ENCODE results near the gene RABL2B.
"Not testable (repeated sequence)": the region's sequence is repeated elsewhere in the genome, so short reads cannot be mapped to it uniquely, and the experiment has no call there.

Gene RABL2B

DNA sequence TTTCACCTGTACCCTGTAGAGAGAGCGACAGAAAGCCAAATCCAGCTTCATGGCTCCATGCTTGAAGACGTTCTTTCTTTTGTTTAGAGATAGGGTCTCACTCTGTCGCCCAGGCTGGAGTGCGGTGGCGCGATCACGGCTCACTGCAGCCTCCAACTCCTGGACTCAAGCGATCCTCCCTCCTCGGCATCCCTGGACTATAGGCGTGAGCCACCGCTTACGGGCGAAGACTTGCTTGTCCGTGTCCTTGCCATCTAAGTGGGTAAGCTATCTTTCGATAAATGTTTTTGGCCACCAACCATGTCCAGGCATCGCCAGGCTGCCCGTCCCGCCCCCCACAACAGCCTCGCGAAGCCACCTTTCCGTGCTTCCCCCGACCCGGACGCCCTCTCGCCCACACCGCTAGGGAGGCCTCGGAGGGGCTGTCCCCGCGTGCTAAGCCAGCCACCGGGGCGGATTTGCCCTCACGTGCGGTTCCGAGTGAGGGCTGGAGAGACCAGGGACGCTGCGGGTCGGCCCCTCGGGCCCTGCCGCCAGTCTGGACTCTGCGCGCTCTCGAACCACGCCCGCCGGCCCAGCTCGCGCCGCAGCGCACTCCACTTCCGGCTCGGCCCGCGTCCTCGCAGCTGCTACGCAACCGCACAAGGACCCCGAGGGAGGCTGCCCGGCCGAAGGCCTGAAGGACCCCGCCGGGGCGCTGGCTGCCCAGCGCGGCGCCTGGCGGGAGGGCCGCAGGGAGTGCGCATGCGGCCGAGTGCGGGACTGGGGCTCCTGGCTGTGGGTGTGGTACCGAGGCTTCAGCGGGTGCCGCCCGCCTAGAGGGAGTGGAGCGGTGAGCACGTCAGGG lies at the start of gene RABL2B:
Gene RABL2B, minus strand, starts transcription at position 604 of the 847 bp plus-strand sequence. CDS start 1,342 bp downstream, outside the sequence.
- peak; percentile 63 for DNase-seq (ENCODE audit: low read depth)

DNA sequence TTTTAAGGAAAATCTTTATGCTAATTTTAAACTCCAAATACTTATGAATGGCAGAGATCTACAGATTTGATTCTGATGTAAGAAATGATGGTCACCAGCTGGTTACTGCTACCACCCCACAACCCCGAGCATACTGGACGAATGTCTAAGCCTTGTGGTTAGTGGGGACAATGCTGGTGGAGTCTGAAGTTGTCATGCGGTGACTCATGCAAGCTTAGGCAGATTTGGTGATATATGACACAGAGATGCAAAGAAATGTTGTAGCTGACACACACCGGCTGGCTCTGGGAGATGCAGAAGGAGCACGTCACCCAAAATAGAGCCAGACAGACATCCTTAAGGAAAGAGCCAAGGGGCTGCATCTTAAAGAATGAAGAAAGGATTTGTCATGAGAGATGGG lies 3.5 kb upstream of the RABL2B start:
- DNase-seq (ENCODE audit: low read depth): not testable (repeated sequence)

More for the DNA sequence above, at the start of gene RABL2B:
- H3K4me3 ChIP-seq (ENCODE audit: low read depth, low read length): peak within 1 kb of the TSS; percentile 60

DNA sequence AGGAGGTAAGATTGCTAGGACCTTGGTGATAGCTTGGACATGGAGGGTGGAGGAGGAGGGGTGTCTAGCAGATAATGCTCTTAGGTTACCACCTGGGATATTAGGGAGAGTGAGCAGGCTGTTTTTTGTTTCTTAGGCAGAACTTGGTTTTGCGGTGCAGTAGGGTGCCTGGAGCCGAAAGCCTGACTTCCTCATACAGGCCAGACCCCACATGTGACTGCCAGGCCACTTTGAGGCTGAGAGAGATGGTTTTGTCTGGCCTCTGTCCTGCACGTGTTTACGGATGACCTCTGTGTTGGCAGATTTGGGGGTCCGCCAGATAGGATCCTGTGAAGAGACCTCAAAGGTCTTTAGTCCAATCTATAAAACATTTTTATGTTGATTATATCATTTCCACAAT lies 1.9 kb upstream of the RABL2B start:
- DNase-seq (ENCODE audit: low read depth); H3K4me3 ChIP-seq (ENCODE audit: low read depth, low read length): not testable (repeated sequence)

More for the DNA sequence above, 3.5 kb upstream of the RABL2B start:
- not testable (repeated sequence) for H3K4me3 ChIP-seq (ENCODE audit: low read depth, low read length)

DNA sequence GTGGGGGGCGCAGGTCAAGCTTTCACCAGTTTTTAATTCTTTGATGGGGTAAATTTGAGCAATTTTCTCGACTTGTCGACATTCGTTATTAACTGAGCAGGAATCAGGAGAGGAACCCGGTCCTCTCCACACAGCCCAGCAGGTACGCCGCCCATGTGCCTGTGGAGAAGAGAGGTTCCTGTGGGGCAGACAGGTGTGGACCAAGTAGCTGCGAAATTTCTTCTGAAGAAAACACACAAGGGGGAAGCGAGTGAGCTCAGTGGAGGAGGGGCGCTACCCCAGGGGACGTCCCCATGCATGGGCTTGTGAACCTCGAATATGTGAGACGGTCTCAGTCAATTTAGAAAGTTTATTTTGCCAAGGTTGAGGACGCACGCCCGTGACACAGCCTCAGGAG lies 442 bp upstream of the RABL2B start:
- not testable (repeated sequence) for DNase-seq (ENCODE audit: low read depth)
- peak overlapping the region; percentile 60 for H3K4me3 ChIP-seq (ENCODE audit: low read depth, low read length)

DNA sequence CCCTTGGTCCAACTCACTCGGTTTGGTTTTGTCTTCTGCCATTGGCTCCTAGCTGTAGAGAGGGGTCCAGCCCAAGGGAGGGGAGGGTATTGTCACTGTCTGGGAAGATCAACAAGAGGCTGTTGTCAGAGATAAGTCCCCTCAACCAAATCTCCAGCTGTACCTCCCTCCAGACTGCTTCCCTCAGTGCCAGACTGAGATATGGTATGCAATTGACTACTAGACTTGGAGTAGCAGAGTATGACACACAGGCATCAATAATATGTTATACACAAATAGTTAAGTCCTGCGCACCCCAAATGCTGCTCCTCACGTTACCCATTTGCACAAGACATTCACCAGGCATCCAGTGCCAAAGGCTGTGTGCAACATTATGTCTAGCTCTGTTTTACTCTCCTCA lies 1.2 kb downstream of the RABL2B start:
- not testable (repeated sequence) for H3K4me3 ChIP-seq (ENCODE audit: low read depth, low read length); DNase-seq (ENCODE audit: low read depth)

DNA sequence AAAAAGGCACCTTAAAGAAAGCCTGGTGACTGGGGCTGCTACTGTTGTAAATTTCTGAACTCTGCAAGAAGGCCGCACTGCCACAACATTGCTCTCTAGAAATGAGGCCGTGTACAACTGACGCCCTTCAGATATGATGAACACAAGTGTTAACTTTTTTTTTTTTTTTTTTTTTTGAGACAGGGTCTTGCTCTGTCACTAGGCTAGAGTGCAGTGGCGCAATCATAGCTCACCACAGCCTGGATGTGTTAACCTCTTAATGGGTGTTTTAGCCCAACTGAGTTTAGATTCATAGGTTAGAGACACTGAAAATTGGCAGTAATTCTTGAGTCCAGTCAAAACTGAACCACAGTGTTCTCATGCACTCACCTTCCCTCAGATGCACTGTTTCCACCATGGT lies 3.2 kb downstream of the RABL2B start:
- not testable (repeated sequence) for H3K4me3 ChIP-seq (ENCODE audit: low read depth, low read length); DNase-seq (ENCODE audit: low read depth)

DNA sequence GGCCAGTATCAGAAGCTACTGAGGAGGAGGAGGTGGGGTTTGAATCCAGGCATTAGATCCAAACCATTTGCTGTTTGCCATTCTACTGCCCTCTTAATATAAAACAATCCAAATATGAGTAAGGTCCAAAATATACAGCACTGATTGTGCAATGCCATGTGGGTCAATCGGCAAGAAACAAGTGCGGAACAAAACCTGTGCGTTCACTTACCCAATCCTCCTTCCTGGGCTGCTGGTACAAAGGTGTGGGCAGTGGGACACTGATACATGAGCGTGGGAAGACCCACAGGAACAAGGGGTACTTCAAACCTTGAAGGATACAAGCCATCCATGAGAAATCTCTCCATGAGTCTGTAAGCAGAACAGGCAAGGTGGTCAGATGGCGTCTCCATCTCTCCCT lies 5.8 kb downstream of the RABL2B start:
- H3K4me3 ChIP-seq (ENCODE audit: low read depth, low read length); DNase-seq (ENCODE audit: low read depth): not testable (repeated sequence)

DNA sequence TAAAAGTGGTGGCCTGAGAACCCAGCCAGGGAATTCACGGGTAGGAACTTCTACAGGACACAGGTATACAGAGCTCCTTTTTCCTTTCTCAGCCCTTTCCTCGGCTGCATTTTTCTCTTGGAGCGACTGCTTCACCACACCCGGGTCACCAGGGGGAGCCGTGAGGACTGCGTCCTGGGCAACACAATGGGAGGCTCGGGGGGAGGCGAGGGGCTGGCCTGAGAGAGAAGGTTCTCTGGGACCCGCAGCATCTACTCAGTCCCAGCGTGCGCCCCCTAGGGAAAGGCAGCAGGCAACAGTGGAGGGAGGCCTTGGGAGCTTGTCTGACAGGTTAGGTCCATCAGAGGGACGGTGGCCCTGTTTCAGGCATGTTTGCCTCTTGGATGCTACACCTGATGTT lies 8.3 kb downstream of the RABL2B start:
- H3K4me3 ChIP-seq (ENCODE audit: low read depth, low read length); DNase-seq (ENCODE audit: low read depth): not testable (repeated sequence)

DNA sequence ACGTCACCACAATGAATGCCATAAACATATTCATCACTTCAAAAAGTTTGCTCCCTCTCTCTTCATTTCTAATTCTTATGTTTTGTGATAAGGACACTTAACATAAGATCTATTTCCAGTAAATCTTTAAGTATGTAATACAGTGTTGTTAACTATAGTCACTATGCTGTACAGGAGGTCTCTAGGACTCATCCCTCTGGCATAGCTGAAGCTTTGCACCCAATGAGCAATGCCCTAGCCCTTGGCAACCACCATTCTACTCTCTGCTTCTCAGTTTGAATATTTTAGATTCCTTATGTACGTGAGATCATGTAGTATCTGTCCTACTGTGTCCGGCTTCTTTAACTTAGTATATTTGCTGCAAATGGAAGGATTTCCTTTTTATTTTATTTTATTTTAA lies 19.1 kb downstream of the RABL2B start:
- DNase-seq (ENCODE audit: low read depth); H3K4me3 ChIP-seq (ENCODE audit: low read depth, low read length): not testable (repeated sequence)

DNA sequence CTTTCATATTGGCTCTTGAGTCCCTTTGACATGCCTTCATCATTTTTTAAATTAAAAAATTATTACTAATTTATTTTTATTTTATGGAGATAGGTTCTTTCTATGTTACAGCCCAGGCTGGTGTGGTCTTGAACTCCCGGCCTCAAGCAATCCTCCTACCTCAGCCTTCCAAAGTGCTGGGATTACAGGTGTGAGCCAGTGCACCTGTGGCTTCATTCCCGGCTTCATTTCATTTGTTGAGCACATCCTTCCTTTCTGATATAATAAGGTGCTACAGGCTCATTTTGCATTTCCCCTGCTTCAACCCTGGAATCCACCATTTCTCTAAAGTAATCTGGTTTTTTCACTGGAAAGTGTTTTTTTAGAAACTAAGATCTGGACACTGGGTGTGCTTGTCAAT lies 21.6 kb downstream of the RABL2B start:
- DNase-seq (ENCODE audit: low read depth); H3K4me3 ChIP-seq (ENCODE audit: low read depth, low read length): not testable (repeated sequence)

DNA sequence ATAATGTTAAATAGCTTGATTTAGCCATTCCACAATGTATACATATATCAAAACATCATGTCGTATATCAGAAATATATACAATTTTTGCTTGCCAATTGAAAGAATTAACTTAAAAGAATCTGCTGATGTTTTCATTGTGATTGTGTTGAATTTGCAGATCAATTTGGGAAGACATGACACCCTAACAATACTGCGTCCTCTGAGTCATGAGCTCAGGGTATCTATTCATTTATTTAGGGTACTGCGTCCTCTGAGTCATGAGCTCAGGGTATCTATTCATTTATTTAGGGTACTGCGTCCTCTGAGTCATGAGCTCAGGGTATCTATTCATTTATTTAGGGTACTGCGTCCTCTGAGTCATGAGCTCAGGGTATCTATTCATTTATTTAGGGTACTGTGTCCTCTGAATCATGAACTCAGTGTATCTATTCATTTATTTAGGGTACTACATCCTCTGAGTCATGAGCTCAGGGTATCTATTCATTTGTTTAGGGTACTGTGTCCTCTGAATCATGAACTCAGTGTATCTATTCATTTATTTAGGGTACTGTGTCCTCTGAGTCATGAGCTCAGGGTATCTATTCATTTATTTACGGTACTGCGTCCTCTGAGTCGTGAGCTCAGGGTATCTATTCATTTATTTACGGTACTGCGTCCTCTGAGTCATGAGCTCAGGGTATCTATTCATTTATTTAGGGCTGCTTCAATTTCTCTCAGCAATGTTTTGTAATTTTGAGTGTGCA lies 23.7 kb downstream of the RABL2B start:
- H3K4me3 ChIP-seq (ENCODE audit: low read depth, low read length); DNase-seq (ENCODE audit: low read depth): not testable (repeated sequence)

DNA sequence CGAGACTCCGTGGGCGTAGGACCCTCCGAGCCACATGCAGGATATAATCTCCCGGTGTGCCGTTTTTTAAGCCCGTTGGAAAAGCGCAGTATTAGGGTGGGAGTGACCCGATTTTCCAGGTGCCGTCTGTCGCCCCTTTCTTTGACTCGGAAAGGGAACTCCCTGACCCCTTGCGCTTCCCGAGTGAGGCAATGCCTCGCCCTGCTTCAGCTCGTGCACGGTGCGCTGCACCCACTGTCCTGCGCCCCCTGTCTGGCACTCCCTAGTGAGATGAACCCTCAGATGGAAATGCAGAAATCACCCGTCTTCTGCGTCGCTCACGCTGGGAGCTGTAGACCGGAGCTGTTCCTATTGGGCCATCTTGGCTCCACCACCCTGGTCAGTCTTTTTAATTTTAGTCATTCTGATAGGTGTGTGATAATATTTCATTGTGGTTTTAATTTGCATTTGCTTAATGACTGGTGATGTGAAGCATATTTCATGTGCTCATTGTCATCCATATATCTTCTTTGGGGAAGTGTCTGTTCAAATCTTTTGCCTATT lies 26.4 kb downstream of the RABL2B start:
- DNase-seq (ENCODE audit: low read depth): not testable (repeated sequence)
- H3K4me3 ChIP-seq (ENCODE audit: low read depth, low read length): peak overlapping the region; percentile 54

DNA sequence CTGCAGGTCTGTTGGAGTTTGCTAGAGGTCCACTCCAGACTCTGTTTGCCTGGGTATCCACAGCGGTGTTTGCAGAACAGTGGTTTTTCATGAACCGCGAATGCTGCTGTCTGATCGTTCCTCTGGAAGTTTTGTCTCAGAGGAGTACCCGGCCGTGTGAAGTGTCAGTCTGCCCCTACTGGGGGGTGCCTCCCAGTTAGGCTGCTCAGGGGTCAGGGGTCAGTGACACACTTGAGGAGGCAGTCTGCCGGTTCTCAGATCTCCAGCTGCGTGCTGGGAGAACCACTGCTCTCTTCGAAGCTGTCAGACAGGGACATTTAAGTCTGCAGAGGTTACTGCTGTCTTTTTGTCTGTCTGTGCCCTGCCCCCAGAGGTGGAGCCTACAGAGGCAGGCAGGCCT lies 27.0 kb downstream of the RABL2B start:
- H3K4me3 ChIP-seq (ENCODE audit: low read depth, low read length); DNase-seq (ENCODE audit: low read depth): not testable (repeated sequence)

DNA sequence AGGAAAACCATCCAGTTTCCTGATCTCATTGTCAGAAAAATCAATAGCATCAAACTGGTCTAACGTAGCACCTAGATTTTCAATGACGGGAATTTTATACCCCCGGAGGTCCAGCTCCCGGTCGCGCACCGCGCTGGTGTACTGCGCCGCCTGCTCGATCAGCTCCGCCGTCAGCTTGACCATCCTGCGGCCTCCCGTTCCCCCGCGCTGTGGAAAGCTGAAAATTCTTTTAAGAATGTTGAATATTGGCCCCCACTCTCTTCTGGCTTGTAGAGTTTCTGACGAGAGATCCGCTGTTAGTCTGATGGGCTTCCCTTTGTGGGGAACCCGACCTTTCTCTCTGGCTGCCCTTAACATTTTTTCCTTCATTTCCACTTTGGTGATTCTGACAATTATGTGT lies 28.2 kb downstream of the RABL2B start:
- not testable (repeated sequence) for DNase-seq (ENCODE audit: low read depth)

DNA sequence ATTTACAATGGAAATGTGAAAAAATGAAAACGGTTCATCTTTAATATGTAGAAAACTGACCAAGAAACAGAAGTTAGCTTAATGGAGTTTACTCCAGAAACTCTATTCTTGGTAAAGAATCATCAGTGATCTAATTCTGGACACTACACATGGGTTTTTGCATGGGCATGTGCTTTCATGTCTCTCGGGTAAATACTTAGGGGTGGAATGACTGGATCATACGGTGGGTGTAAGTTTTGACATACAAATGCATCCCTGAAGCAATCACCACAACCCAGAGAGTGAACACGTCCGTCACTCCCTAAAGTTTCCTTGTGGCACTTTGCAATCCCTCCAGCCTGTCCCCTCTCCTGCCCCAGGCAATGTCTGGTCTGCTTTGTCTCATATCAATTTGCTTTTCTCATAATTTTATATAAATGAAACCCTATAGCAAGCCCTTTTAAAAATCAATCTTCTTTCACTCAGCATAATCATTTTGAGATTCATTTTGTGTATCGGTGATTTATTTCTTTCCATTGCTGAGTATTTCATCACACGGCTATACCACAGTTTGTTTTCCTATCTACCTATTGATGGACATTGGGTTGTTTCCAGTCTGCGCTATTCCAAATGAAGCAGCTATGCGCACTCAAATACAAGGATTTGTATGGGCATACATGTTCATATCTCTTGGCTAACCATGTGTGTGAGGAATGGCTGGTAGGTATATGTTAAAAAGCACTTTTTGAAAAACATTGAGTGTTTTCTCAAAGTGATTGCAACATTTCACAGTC lies 33.9 kb downstream of the RABL2B start:
- H3K4me3 ChIP-seq (ENCODE audit: low read depth, low read length); DNase-seq (ENCODE audit: low read depth): not testable (repeated sequence)

More for the DNA sequence above, 28.2 kb downstream of the RABL2B start:
- H3K4me3 ChIP-seq (ENCODE audit: low read depth, low read length): not testable (repeated sequence)

DNA sequence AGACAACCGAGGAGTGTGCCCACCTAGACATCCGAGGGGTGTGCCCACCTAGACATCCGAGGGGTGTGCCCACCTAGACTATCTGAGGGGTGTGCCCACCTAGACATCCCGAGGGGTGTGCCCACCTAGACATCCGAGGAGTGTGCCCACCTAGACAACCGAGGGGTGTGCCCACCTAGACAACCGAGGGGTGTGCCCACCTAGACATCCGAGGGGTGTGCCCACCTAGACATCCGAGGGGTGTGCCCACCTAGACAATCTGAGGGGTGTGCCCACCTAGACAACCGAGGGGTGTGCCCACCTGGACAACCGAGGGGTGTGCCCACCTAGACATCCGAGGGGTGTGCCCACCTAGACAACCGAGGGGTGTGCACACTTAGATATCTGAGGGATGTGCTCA lies 34.8 kb downstream of the RABL2B start:
- not testable (repeated sequence) for H3K4me3 ChIP-seq (ENCODE audit: low read depth, low read length); DNase-seq (ENCODE audit: low read depth)

DNA sequence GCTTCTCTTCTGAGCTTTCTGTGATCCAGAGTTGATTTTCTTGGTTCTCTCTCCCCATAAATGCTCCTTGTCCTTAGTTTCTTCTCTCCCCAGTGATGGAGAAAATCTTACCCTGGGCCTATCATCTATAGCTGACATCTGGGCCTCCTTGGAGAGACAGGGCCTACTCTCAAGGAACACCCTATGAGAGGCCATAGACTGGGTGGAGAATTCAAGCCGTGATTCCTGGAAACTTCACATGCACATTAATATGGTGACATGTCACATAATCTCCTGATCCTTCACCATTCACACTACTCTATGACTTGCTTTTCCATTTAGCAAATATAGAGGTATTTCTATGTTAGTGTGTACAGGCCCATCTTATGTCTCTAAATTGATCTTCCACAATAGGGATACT lies 35.9 kb downstream of the RABL2B start:
- not testable (repeated sequence) for H3K4me3 ChIP-seq (ENCODE audit: low read depth, low read length); DNase-seq (ENCODE audit: low read depth)

DNA sequence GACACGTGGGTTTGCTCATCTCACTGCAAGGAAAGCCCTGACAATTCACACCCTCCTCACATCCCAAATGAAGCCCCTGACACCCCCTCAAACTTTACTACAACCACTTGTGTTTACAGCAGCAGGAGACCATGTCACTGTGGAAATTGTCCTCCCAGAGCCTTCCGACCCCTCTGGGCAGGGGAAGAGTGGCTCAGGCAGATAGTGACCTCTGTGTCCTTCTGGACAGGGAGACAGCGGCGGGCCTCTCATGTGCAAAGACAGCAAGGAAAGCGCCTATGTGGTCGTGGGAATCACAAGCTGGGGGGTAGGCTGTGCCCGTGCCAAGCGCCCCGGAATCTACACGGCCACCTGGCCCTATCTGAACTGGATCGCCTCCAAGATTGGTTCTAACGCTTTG lies 39.0 kb downstream of the RABL2B start:
- not testable (repeated sequence) for H3K4me3 ChIP-seq (ENCODE audit: low read depth, low read length); DNase-seq (ENCODE audit: low read depth)

DNA sequence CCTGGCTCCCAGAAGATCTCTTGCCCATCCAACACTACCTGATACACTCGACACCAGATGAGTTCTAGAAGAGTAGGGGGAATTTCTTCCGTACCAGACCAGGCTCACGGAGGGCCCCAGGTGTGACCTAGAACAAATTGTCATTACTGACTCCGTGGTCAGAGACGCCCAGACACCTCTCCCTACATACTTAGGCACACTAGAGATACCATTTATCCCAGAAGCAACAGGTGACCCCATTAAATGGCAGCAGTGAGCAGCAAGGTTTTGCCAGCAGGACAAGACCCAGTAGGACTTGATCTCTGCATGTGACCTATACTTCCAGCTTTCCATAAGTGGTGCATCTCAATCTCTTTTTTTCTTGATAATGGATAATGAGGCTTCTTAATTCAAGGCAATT lies 42.7 kb downstream of the RABL2B start:
- DNase-seq (ENCODE audit: low read depth); H3K4me3 ChIP-seq (ENCODE audit: low read depth, low read length): not testable (repeated sequence)

All from GM12864 (cell line).